ENCODE results near the gene ITPKB.
"Not testable (repeated sequence)": the region's sequence is repeated elsewhere in the genome, so short reads cannot be mapped to it uniquely, and the experiment has no call there.

ITPKB gene

GRCh38 chr1:226649244-226649643 is 89.8 kb downstream of the ITPKB start:
- no peak for DNase-seq

GRCh38 chr1:226648421-226648820 is 90.7 kb downstream of the ITPKB start:
- no peak for DNase-seq

DNA sequence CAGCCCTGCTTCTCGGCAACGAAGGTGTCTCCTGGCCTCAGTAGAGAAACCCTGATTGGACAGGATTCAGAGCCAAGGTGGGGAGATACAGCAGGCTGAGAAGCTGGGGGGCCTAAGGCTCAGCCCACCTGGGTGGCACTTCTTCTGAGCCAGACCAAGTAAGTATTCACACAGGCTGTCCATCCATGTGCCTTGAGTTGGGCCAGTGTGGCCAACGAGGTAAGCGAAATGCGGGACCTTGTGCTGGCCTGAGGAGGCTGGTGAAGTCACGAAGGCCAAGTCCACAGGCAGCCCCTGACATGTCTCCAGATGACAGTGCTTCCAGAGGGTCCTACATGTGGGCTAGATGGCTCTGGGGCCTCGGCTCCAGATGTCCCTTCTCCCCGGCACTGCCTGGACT is 91.4 kb downstream of the ITPKB start:
- peak; percentile 1 for DNase-seq

DNA sequence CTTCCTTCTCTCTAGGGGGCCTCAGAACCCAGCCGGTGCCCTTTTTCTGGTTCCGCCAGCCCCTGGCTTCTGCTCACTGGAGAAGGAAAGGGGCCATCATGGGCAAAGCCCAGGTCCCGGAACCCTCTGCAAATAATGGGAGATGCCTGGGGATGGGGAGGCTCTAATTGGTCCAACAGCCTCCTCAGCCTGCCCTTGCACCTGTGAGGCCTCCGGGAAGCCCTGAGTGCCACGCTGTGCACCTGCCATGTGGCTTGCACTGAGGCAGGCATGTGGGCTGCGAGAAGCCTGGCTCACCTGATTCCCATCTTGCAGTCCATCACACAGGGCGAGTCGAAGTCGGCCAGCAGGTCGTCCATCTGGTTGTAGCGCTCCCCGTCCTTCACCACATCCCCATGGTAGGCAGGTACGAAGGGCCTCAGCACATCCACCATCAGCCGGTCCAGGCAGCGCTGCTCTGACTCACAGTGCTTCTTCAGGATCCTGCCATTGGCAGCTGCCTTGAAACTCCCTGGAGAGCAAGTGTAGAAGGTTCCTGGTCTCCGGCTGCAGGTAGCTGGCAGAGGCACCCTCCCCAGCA is 92.1 kb downstream of the ITPKB start:
- no peak for DNase-seq

GRCh38 chr1:226646026-226646869 is 92.8 kb downstream of the ITPKB start:
- no peak for DNase-seq

DNA sequence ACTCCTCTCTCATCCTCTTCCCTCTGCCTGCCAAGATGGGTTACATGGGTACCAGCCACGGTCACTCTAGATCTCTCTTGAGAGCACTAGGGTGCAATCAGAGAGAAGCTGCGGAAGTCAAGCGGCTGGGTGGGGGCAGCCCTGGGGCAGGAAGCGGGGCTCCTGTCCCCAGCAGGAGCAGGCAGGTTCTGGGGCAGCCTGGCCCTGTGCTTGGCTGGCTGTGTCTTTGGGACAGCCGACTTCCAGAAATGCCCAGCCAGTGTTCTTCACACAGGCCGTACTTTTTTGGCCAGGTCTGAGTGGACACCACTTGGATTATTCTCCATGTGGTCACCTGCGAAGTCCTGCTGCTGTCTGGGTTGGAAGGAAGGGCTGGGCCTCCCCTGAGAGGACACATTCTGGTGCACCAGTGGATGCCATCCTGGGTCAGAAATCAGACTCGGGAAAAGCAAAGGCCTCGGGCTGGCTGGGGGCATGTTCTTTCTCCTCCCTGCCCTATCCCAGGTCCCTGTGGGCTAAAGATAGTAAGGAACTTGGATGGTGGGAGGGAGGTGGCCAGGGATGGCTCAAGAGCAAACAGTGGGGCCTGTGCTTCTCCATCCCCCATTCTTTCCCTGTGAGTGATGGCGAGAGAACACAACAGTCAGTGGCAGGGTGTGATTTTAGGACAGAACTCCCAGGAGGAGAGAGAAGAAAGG is 93.7 kb downstream of the ITPKB start:
- peak; percentile 52 for DNase-seq

DNA sequence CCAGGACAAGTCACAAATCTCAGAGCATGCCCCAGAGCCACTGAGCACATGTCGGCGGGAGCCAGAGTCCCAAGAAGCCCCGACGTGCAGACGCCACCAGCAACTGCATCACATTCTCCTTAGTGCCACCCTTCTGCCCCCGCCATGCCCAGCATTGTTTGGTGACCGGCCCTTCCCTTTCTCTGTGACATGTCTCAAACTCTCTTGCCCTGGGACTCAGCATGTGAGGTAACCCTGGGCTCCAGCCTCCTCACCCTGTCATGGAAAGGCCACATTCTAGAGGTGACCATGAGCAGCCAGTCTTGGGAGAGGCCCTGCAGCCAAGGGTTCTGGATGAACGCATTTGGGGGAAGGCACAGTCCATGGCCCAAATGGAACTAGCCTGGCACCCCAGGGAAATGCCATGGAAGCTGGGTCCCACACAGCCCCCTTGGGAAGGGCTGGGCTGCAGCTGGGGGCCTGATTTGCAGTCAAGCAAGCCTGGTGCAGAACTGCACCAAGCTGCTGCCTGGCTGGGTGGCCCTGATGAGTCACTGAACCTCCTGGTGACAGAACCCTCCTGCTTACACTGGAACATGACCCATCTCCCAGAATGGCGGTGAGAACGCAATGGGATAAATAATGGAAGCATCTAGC is 94.4 kb downstream of the ITPKB start:
- peak; percentile 58 for DNase-seq

DNA sequence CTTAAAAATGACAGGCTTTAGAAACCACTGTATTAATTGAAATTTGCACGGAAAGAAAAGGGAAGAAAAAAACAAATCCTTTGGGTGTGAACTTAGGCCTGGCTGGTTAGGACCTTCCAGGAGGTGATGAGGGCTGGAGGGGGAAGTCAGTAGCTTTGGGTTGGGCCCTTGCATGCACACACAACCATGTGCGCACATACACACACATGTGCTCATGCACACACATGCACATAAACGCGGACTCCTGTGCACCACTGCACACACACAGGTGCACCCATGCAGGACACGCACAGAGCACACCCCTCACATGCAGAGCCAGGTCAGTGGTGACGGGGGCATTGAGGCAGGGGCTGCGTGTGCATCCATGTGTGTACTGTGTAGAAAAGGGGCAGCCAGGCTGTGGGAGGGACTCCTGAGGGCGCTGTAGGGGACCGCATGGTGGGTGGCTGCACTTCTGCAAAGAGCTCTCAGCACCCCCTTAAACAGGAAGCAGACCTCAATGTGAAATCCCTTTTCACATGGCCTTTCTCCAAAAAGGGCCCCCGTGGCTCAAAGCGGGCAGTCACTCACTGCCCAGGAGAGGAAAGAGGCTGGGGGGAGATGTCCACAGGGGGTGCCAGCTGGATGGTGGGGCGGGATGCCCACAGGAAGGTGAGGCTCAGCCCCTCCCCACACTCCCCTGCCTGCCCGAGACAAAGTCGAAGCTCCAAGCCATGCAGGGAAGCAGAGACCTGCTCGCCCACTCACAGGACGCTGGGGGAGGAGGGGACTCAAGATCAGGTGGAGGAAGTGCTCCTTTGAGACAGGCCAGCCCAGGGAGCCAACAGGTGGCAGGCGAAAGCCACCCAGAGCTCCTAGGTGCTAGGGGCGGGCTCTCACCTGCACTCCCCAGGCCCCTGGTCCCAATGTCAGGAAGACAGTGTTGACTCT is 95.2 kb downstream of the ITPKB start:
- DNase-seq = peak; percentile 59

- DNase-seq = peak; percentile 81
Measured at GRCh38 chr1:226643177-226643576, 95.9 kb downstream of the ITPKB start.

DNA sequence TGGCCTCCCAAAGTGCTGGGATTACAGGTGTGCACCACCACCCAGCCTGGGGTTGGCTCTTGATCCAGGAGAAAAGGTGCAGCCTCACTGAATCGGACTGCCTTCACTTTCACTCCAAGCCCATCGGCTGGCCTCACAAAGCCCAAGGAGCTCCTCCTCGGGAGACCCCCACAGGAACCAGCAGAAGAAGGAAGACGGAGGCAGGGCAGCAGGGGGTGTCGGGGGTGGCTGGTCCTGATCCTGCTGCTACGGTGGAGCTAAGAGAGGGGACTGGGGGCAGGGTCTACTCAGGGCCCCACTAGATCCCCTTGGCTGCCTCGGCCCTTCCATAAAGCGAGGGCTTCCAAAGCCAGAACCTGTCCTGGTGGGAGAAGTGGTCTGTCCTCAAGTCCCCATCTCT is 96.7 kb downstream of the ITPKB start:
- no peak for DNase-seq

DNA sequence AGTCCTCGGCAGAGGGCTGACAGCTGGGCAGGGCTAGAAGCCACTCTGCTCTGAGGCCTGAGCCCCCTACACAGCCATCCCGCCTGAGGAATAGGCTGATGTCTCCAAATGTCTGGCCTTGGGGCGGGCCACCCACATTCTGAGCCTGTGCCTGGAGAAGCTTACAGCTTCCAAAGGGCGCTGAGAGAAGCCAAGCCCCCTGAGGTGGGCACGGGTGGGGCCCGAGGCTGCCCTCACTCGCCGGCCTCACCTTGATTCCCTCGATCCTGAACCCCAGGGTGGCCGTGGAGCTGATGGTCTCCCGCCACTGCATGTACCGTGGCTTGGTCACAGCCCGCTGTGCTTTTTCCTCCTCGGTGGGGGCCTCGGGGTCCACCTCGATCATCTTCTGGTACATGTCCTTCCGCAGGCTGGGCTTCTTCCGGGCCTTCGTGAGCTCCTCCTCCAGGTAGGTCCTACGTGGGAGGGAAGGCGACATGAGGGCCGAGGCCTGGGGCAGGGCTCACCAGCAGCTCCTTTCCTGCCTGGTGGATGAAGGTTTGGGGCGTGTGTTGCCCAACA is 97.3 kb downstream of the ITPKB start:
- no peak for DNase-seq

- DNase-seq = no peak
Measured at GRCh38 chr1:226640321-226641136, 98.6 kb downstream of the ITPKB start.

GRCh38 chr1:226639631-226640061 is 99.4 kb downstream of the ITPKB start:
- no peak for DNase-seq

DNA sequence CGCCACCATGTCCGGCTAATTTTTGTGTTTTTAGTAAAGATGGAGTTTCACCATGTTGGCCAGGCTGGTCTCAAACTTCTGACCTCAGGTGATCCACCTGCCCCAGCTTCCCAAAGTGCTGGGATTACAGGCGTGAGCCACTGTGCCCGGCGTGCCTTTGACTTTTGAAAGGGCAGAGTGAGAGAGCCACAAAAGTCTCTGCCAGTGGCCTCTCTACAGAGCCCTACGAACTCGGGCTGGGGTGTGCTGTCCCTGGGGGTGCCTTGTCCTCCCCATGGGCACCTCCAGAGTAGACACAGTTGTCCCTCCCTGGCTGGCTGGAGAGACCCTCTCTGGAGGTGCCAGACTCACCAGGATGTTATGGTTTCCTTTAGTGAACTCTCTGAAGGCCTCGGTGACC is 99.9 kb downstream of the ITPKB start:
- not testable (repeated sequence) for DNase-seq

- DNase-seq = no peak
Measured at GRCh38 chr1:226638608-226639007, 100.5 kb downstream of the ITPKB start.

GRCh38 chr1:226638001-226638601 is 101.0 kb downstream of the ITPKB start:
- DNase-seq = no peak

GRCh38 chr1:226637147-226637935 is 101.7 kb downstream of the ITPKB start:
- DNase-seq = no peak

- DNase-seq = no peak
Measured at GRCh38 chr1:226636847-226637096, 102.3 kb downstream of the ITPKB start.

GRCh38 chr1:226635456-226635941 is 103.6 kb downstream of the ITPKB start:
- DNase-seq = peak; percentile 67
